Vagina (tissue), 2 donors: ENCODE results near the gene MROH2B.

Experiments used
- CTCF ChIP-seq, 3 experiments: fragments of 450-650 bp in 2 of 3; fragments of 200-600 bp in 1 of 3; sonication (generic) in 1 of 3; IDR thresholded peaks; one replicate each; pipeline ENCODE4 v1.5.1; 2017 to 2019; ENCODE audit warnings: antibody characterized with exemption in 3 of 3, mild to moderate bottlenecking in 2 of 3, moderate library complexity in 2 of 3
- POLR2A ChIP-seq, 2 donors: fragments of 450-650 bp; IDR thresholded peaks; one replicate each; pipeline ENCODE4 v1.6.1; 2017; ENCODE audit warnings: antibody characterized with exemption in 2 of 2, mild to moderate bottlenecking in 2 of 2, moderate library complexity in 2 of 2

- TF ChIP-seq CTCF (IDR thresholded peaks at IDR 0.05) (no peak), POLR2A (IDR thresholded peaks at IDR 0.05) (no peak)
These were observed 71.2 kb downstream of the MROH2B start for GRCh38 chr5:40999966-41000365.
